Panc1 (cell line): Measurements from ENCODE around the gene ZCCHC24. TPM values are rescaled to one million over a fixed set of nuclear protein-coding genes. Genes with fewer than 3 reads are reported as not detected.

Source experiments
- ATAC-seq: fragments of 200-7000 bp; cut with Tn5 transposase; 2 replicates; pipeline ENCODE4 v1.9.1; 2020; ENCODE audit warnings: mild to moderate bottlenecking, moderate library complexity
- BruUV-seq: library from RNA; stranded (reverse); fragments of 400-500 nt; replicated peaks from 2 replicates; lab custom pipeline; 2021; lab: Mats Ljungman, UMichigan
- CTCF ChIA-PET: fragments of 300-600 bp; sonication (Branson Sonifier 250); formaldehyde crosslinking; loops from one replicate; lab custom pipeline; 2022; ENCODE audit warnings: antibody characterized with exemption; lab: Charles Lee
- POLR2A ChIA-PET: fragments of 300-600 bp; sonication (Branson Sonifier 250); formaldehyde crosslinking; loops from one replicate; lab custom pipeline; 2022; ENCODE audit warnings: antibody characterized with exemption; lab: Charles Lee
- DNase-seq: peaks from one replicate; pipeline ENCODE4 v3.0.0-alpha.2; 2010; ENCODE audit warnings: low read depth, low spot score
- H3K27ac ChIP-seq: 2 replicates; pipeline ENCODE4 v1.5.1; 2011; ENCODE audit warnings: mild to moderate bottlenecking, low read length, inconsistent platforms
- H3K27me3 ChIP-seq: fragments of 200-500 bp; sonication (Bioruptor generic); 2 replicates; pipeline ENCODE4 v1.6.0; 2014; ENCODE audit warnings: low read length, inconsistent platforms; ENCODE audit not compliant: control insufficient read depth, insufficient read depth
- H3K36me3 ChIP-seq: fragments of 200-500 bp; sonication (Bioruptor generic); 2 replicates; pipeline ENCODE4 v1.5.1; 2014; ENCODE audit warnings: inconsistent platforms, mild to moderate bottlenecking, low read length, moderate library complexity; ENCODE audit not compliant: control insufficient read depth, insufficient read depth
- H3K4me1 ChIP-seq: 2 replicates; pipeline ENCODE4 v1.5.1; 2011; ENCODE audit warnings: inconsistent platforms, mild to moderate bottlenecking, low read length, moderate library complexity; ENCODE audit not compliant: control insufficient read depth, insufficient read depth
- H3K4me3 ChIP-seq, 2 experiments: 2 replicates each; pipeline ENCODE4 v1.5.1; 2011 to 2012; ENCODE audit warnings: low read depth in 2 of 2, low read length in 2 of 2, mild to moderate bottlenecking in 2 of 2, inconsistent platforms in 1 of 2, moderate library complexity in 1 of 2
- H3K9me3 ChIP-seq: fragments of 200-500 bp; sonication (Bioruptor generic); 2 replicates; pipeline ENCODE4 v1.5.1; 2014; ENCODE audit warnings: low read depth, mild to moderate bottlenecking, inconsistent platforms, low read length, moderate library complexity; ENCODE audit not compliant: control insufficient read depth, insufficient read depth
- CTCF ChIP-seq: fragments of 450-650 bp; IDR thresholded peaks from 2 replicates; pipeline ENCODE4 v1.5.1; 2017; ENCODE audit warnings: mild to moderate bottlenecking
- POLR2AphosphoS5 ChIP-seq: IDR thresholded peaks from 2 replicates; pipeline ENCODE4 v1.6.1; 2012; ENCODE audit warnings: mild to moderate bottlenecking, low read depth, low read length, moderate library complexity
- REST ChIP-seq, 2 experiments: IDR thresholded peaks; 2 replicates each; pipeline ENCODE4 v1.6.1; 2011 to 2012; ENCODE audit warnings: low read depth in 2 of 2, control low read depth in 1 of 2, low read length in 1 of 2, mild to moderate bottlenecking in 1 of 2, moderate library complexity in 1 of 2; ENCODE audit not compliant: insufficient read depth in 1 of 2
- SIN3A ChIP-seq: IDR thresholded peaks from 2 replicates; pipeline ENCODE4 v1.6.1; 2012; ENCODE audit warnings: low read depth, mild to moderate bottlenecking, low read length, moderate library complexity, borderline replicate concordance; ENCODE audit not compliant: insufficient read depth
- TCF7L2 ChIP-seq: IDR thresholded peaks from 2 replicates; pipeline ENCODE4 v1.6.1; 2011; ENCODE audit warnings: mild to moderate bottlenecking, low read depth, low read length, inconsistent platforms
- in situ Hi-C: cut with HindIII; loops from 2 replicates; pipeline ENCODE4 v1.10.0; 2016; ENCODE audit warnings: low sequenced_read_pairs, low pct_unique_long_range_greater_than_20kb
- intact Hi-C: fragments of 100-400 bp; cut with micrococcal nuclease; formaldehyde crosslinking; loops from one replicate; pipeline ENCODE4 v1.10.0; 2022; ENCODE audit not compliant: unreplicated experiment
- total RNA-seq: library from RNA; stranded (reverse); gene quantifications from one replicate; pipeline ENCODE4 v1.2.1, GENCODE V29; 2021; ENCODE audit not compliant: unreplicated experiment

ZCCHC24 gene
- total RNA-seq, 1 experiment from 2014 or later = 7.8 TPM

GRCh38 chr10:79405995-79406515 is 39.4 kb downstream of the ZCCHC24 start:
- Histone ChIP-seq H3K9me3 (no peaks in the 10 kb centered on the region), H3K36me3 (no peaks in the 10 kb centered on the region), H3K4me1 (peaks cover 6% of the 10 kb centered on the region; the same call in 1 of the 2 replicates), H3K4me3 (no peak overlapping the region), H3K27ac (no peak overlapping the region), H3K27me3 (no peaks in the 10 kb centered on the region)
- DNase-seq (no peak), ATAC-seq (no peak)
- intact Hi-C loops = no loop called here
- POLR2A ChIA-PET = no interaction called here
- BruUV-seq = no TSS peak
- in situ Hi-C loops = no loop called here
- CTCF ChIA-PET = interaction anchor here (0.5 to 1.2 kb wide), 2 partner anchors 32 to 34 kb away, joined by 5 to 7 read pairs; no protein-coding TSS in a partner anchor
- TF ChIP-seq CTCF = no peak
- TF ChIP-seq SIN3A = no peak
- TF ChIP-seq POLR2AphosphoS5 = no peak

GRCh38 chr10:79405221-79405994 is 40.0 kb downstream of the ZCCHC24 start:
- H3K36me3 ChIP-seq = no peaks in the 10 kb centered on the region
- intact Hi-C loops (no loop called here), in situ Hi-C loops (no loop called here)
- POLR2A ChIA-PET = no interaction called here
- ATAC-seq (no peak), DNase-seq (no peak)
- TF ChIP-seq TCF7L2 (no peak), CTCF (no peak), SIN3A (no peak), REST (IDR thresholded peaks at IDR 0.05; ENCODE audit: insufficient read depth in 1 of 2, low read depth in 2 of 2, low read length in 1 of 2) (no peak), POLR2AphosphoS5 (no peak)
- peaks cover 6% of the 10 kb centered on the region; the same call in 1 of the 2 replicates for H3K4me1 ChIP-seq
- H3K9me3 ChIP-seq = no peaks in the 10 kb centered on the region
- no peaks in the 10 kb centered on the region for H3K27me3 ChIP-seq
- H3K27ac ChIP-seq = no peak overlapping the region
- no TSS peak for BruUV-seq
- CTCF ChIA-PET = interaction anchor here (0.5 to 0.9 kb wide), 2 partner anchors 34 to 83 kb away, joined by 3 to 7 read pairs; no protein-coding TSS in a partner anchor
- H3K4me3 ChIP-seq = no peak overlapping the region
